T1000 (cell line): Measurements from ENCODE around the gene CCK.

Source experiments
- DNase-seq: peaks from one replicate; lab custom pipeline; 2025; ENCODE audit warnings: mixed read lengths; lab: John Stamatoyannopoulos, UW

CCK gene

GRCh38 chr3:42225486-42226363 is 40.3 kb downstream of the CCK start:
- DNase-seq, result no peak

GRCh38 chr3:42224658-42225421 is 41.1 kb downstream of the CCK start:
- DNase-seq, result no peak

GRCh38 chr3:42224178-42224577 is 41.8 kb downstream of the CCK start:
- no peak for DNase-seq

- DNase-seq, result no peak
Measured at GRCh38 chr3:42222942-42223693, 42.9 kb downstream of the CCK start.

GRCh38 chr3:42220436-42221121 is 45.4 kb downstream of the CCK start:
- no peak for DNase-seq

- no peak for DNase-seq
Measured at GRCh38 chr3:42216931-42217333, 49.1 kb downstream of the CCK start.

- DNase-seq, result no peak
Measured at GRCh38 chr3:42216302-42216701, 49.7 kb downstream of the CCK start.

GRCh38 chr3:42214565-42215283 is 51.3 kb downstream of the CCK start:
- DNase-seq, result no peak

GRCh38 chr3:42214064-42214463 is 51.9 kb downstream of the CCK start:
- no peak for DNase-seq

- no peak for DNase-seq
Measured at GRCh38 chr3:42213417-42213816, 52.6 kb downstream of the CCK start.

GRCh38 chr3:42210726-42211125 is 55.3 kb downstream of the CCK start:
- no peak for DNase-seq

GRCh38 chr3:42209917-42210316 is 56.1 kb downstream of the CCK start:
- no peak for DNase-seq
